HK-2 (cell line): Measurements from ENCODE around the gene LEF1.

Source experiments
- DNase-seq: peaks from one replicate; pipeline ENCODE4 v3.0.0-alpha.2; 2018; ENCODE audit not compliant: unreplicated experiment

The LEF1 gene

DNA sequence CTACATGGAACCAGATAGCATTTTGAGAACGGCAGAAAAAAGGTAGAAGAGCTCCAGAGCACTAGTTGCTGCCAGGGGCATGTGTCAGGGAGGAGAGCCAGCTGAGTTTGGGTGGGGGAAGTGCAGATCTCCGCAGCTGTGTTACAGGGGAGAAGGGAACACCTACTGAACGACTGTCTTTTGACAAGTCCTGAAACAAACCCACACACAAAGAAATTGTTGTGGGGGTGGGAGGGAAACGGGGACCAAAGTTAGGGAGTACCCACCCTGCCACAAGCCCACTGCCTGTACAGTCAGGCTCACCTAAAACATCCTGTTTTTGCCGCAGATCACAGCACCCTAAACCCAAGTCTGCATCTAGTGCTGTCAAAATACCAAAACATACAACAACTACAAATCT, 55.5 kb downstream of the LEF1 start:
- DNase-seq, result no peak

DNA sequence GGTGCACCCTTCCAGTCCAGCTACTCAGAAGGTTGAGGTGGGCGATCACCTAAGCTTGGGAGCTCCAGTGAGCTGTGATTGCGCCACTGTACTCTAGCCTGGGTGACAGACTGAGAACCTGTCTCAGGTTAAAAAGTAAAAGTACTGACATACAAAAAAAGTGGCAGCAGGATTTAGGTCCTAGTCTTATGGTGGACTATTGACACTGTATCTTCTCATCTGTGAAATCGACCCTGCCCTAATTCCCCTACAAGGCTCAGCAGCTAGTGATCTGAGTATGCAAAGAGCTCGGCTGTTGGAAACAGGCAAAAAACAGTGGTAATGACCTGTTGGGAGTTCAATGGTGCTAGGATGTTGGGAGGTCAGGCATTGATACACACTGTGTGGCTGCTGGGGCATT, 57.0 kb downstream of the LEF1 start:
- DNase-seq, result no peak

DNA sequence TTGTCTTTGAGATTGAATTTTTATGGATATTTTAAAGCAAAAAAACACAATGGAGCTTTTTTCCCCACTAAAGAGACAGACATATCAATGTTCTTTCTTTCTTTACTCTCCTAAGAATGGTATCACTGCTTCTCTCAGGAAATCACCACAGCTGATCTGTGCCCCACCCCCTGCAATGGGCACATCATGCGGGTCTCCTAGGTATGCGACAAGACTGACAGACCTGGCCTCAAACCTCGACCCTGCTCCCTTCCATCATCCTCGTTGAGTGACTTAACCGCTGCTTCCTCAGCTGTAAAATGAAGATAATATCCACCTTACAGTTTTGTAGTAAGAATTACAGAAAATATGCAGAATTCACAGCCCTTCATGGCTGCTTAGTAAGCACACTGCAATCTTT, 58.3 kb downstream of the LEF1 start:
- DNase-seq, result no peak

DNA sequence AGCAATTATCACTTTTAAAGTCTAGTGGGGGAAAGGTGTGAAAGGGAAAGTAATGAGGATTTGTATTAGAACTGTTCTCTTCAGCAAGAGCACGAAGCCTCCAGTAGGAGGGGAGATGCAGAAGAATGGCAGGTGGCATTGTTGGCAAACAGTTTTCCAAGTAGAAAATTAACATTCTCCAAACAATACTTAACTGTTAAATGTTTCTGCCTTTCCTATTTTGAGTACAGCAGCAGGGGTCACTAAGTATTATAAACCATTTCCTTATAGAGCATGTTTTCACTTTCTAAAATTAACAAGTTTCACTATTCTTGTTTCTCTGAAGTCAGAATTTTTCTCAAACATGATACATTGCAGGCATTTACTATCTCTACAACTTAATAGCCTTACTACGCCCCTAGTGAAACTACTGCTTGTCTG, 58.7 kb downstream of the LEF1 start:
- no peak for DNase-seq

DNA sequence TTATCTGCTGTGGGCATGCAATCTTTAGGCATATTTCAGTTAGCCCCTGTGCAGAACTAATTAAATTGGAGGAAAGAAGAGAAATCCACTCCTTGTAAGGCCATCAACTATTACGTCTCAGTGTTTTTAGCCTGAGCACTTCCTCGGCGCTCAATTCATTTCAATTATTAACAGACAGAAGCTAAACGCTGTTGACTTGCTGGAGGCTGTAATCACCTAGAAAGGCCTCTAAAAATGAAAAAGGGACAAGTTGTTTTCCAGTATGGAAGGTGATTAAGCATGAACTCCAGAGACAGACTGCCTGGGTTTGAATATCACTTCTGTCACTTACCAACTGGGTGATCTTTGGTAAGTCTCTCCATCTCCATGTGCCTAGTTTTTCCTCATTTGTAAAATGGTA, 59.6 kb downstream of the LEF1 start:
- no peak for DNase-seq

DNA sequence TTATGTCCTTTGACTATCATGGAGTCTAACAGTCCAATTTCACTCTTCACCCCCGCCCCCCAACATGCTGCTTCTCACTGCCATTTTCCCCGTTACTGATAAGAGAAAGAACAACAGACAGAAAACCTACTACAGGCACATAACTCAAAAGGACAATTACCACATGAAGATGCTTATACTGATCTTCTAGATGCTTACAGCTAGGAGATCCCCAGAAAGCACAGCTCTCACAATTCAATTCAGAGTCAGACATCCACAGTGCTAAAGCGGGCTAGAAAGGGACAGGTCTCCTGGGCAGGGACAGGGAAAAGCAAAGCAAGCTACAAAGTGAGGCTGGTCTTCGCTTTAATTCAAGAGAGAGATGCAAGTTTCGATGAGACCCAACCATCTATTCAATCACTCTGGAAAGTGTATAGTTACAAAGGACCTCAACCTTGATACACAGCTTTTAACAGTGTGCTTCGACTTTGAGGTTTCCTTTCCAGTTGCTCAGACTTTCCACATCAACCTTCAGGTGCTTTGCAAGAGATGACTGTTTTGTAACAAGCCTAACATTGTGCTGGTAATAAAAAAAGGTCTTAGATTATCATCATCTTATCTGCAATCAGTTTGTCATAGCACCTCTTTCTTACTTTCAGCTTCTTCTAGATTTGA, 60.9 kb downstream of the LEF1 start:
- DNase-seq, result no peak

DNA sequence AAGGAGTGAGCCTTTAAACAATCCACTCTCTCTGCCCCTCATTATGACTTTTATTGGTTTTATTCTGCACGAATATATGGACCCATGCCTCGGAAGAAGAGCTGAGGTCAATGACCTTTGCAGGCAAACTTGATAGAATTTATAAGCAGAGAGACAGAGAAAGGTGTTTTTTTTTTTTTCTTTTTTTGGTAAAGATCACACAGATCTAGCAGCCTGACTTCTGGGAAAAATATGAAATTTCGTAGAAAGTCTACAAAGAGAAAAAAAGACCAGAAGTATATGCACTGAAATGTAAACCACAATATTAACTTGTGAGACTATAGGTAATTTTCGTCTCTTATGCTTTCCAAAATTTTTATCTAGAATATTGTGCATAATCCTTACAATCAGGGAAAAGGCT, 61.6 kb downstream of the LEF1 start:
- DNase-seq, result no peak

DNA sequence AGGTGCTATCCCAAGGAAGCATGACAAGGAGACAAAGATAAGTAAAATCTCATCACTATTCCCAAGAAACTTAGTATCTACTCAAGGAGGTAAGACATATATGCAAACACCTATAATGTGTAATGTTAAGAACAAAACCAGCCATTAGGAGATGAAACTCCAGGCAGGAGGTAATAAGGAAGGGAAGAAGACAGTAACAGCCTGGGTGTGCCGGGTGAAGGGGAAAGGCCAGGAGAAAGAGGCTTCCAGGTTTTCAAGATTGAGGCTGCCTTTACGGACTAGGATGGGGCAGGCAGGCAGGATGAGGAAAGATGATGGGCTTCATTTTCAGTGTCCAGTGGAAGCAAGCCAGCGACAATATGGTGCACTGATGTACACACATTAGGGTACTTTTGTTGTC, 62.5 kb downstream of the LEF1 start:
- no peak for DNase-seq

DNA sequence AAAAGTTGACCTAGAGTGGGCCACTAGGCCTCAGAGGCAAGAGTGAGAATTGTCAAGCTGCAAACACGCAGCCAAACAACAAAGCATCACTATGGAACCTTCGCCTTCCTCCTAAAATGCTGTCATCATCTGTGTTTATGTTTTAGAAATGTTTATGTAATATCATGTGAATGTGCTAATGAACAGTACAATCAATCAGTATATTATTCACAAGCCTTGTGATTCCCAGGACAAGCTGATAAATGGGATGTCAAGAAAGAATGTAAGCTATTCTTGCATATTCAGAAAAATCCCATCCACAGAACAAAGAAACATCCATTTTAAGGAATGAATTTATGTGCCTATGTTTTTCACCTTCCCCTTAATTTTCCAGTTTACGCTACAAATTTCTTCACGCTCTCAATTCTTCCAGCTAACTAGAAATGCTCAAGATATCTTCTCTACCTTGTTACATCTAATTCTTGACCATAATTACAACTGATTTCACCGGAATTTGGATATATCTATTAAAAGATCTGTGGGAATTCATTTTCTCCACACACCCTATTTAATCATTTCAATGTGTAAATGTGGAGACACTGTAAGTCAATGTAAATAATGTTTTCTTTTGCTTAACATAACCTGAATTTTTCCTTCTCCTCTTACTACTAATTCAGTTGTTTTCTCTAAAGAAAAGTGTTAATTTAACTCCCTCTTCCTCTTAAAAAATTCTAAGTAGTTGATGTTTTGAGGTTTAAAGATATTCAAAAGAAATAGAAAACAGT, 65.5 kb downstream of the LEF1 start:
- DNase-seq, result no peak

DNA sequence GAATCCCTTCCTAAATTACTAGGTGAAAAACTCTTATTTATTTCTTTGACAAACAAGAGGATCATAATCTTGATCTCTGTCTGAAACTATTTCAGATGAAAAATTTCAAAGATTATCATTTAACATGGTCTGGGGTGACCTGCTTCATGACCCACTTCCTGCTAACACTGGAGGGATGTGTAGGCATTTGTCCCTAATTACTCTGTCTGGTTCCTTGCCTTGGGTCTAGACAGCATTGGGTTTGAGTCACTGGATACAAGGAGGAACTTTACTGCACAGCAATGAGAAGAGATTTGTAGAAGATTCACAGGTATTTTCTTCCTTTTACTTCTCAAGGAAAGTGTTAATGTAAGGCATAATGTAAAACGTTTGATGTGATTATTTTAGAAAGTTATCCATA, 67.9 kb downstream of the LEF1 start:
- no peak for DNase-seq

DNA sequence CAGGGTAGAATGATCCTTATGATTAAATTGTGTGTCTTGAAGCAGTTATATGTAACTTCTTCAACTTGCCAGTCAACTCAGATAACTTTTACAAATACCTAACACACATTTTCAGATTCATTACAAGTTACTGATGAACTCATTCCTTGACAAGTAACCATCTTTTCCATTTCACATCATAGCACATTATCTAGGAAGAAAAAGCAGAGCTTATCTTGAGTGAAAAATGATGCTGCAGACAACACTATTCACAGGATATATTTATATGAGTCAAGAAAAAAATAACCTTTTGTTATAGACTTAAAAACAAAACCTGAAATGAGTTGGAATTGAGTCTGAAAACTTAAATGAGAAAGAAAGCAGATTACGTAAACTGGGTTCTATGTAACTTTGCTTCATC, 68.9 kb downstream of the LEF1 start:
- DNase-seq, result no peak

DNA sequence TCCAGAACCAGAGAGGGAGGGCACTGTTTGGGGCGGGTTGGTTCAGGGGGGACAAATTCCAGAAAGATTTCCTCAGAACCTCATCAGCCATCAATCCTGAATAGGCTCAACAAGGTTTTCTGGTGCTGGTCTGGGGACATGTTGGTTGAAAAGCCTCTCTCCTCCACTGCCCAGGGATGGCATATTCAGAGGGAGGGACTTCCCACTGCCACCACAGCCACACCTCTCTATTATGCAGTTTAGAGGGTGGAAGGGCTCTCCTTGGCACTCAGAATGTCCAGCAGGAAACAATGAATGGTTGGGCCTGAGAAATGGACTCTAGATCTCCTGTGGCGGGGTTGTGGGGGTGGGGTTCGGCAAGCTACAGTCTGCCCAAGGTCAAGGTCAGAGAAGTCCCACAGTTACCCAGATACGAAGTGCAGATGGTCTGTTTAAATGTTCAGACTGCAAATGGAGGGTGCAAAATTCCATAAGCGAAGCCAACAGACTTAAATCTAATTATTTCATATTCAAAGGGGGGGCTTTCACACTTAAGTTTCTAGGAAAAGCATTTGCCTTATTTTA, 70.7 kb downstream of the LEF1 start:
- DNase-seq, result no peak

DNA sequence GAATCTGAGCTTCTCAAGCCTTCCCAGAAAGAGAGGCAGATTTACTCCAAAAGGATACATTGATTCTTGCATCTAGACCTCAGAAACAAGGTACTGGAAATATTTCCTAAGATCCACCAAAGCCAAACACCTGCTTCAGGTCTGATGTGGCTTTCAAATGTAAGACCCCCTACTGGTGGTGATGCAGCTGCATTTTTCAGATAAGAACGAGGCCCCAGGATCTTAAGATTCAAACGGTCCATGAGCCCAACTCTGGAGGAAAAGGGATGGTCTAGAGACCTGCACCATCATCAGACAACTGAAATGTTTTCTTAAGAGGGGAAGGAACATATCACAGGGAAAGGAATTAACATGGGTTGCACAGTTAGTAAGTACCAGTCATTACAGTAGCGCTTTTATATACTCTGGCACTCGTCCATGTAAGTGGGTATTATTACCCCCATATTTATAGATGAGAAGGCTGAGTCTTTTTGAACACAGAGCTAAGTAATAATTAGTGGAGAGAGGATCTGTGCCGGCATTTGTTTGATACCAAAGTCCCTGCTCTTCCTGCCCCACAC, 73.7 kb downstream of the LEF1 start:
- no peak for DNase-seq

DNA sequence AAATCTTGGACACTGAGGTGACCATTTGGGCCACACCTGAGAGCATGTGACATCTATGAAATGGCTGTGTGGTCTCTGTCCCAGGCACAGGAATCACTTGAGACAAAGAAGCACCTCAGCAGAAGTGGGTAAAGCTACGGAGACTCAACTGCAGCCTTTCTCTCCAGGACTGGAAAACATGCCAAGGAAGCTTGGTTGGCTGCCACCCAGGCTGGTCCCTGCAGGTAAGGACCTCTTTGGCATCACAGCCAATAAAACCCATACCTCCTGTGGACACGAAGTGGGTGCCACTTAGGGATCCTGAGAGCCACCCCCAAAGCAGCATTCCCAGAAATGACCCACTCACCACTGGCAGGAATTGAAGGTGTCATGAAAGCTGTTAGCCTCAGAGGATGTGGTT, 74.6 kb downstream of the LEF1 start:
- DNase-seq, result no peak

DNA sequence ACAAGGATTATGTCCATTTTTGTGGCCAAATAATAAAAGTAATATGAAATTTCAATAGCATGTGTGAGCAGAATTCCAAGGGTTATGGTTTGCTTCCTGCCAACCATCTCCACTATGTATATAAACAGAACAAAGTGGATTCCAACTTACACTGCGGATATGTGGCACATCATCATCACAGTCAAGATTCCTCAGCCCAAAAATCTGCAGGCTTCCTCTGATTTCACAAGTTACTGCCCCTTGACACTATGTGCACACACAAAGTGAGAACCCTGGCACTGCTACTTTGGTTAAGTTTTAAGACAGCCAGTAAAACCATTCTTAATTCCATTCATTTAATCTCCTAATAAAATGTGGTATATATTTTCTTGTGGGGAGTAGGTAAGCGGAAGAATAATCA, 76.4 kb downstream of the LEF1 start:
- no peak for DNase-seq

DNA sequence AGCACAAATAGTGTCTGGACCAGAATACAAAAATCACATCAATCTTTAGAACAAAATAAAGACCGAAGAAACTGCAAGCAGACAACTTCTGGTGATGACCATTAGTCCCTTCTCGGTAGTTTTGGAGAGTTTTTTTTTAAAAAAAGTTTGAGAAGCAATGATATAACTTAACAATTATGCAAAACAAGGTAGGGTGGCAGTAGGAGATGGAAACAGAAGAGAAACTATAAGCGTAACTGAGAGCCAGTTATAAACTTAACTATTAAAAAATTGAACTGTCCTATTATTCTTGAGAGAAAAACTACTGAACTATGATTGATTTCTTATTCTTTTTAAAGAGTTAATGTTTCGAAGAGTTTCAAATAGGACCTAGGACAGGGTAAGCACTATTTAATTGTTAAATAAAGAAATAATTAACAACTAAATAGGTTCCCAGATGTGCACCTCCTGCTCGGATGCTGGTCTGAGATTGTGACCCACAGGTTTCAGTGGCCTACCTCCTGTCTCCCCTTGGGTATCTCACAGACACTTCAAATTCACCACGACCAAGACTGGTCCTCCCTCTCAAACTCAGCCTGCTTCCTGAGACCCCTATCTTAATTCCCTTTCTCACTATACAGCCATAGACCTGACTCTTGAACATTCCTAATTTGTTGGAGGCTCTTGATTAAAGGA, 81.3 kb downstream of the LEF1 start:
- no peak for DNase-seq

DNA sequence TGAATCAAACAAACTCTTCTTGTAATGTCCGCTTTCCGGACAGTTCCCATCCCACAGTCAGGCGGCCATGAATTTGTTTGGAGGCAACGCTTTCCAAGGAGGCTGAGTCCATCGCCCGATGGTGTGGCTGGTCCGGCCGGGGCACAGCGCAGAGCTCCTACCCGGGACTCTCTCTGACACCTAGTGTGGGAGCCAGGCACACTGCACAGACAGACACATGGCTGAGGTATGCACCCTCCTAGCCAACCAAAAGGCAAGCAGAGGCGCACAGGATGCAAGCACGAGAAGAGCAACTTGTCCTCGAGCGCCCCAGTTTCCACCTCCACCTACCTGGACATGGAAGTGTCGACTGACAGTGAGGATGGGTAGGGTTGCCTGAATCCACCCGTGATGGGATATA, 87.5 kb downstream of the LEF1 start:
- DNase-seq, result no peak

DNA sequence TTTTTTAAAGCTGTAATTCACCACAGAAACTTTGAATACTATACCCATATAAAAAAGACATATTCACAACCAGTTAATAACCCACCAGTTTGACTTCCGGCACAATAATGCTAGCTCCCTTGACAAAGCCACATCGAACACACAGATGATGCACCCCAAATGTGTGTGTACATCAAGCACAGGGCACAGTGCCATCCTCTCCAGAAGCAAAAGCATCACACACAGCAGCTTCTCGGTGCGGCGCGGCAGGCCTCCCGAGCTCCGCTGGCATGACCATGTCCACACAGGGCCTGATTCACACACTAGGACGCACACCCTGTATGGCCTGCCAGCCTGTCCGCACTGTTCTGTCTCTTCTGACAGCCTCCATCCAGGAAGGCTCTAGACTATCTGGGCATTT, 88.0 kb downstream of the LEF1 start:
- no peak for DNase-seq

DNA sequence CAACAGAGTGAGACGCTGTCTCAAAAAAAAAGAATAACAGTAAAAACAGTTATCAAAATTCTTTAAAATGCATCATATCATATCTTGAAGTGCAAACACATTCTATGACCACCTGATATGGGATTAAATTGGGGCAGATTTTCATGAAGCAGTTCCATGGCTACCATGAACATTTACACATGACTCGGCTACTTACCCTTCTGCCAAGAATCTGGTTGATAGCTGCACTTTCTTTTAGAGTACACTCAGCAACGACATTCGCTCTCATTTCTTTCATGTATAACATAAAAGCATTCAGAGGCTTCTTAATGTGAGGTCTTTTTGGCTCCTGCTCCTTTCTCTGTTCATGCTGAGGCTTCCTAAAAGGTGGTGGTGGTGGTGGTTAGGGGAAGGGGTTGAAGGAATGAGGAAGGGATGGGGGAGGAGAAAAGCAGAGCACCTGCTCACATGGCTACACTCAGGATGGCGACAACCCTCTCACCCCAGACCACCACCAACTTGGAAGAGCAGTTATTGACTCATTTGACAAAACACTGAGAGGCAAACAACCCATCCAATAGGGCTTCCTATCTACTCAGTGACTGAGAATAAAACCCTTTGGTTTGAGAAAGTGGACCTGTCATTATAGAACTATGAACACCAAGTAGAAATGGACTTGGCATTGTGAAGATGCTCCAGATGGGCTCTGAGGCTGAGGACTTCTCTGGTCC, 90.6 kb downstream of the LEF1 start:
- DNase-seq, result no peak

DNA sequence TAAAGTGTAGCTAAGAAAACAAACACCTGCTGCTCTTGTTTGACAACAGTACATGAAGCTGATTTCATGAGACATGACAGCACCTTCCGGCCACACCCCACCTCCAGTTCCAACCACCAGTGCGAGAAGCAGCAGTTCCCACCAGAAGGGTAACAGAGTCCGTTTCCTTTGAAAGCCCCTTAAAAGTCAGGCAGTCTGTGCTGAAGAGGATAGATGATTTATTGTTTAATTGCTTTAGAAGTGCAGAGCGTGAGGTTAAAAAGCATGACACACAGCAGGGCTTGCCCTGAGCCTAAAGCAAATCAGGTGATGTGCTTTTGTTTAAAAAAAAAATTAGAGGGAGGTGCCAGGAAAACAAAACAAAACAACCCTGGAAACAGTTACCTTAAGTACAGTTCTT, 96.4 kb downstream of the LEF1 start:
- no peak for DNase-seq

DNA sequence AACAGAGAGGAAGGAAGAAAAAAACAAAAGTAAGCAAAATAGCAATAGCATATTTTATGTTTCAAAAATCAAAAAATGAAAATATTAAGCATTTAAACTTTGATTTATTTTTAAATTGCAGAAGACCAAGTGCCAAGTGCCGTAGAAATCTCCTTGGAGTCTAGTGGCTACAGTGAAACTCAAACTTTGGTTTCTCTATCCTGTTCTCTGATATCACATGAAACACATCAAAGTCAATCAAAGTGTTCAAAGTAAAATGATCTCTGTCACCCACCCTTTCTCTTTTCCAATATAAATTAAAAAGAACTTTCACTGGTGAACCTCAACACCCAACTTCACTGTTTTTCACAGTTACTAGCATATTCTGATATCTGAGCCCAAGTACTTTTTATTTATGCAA, 98.0 kb downstream of the LEF1 start:
- no peak for DNase-seq

DNA sequence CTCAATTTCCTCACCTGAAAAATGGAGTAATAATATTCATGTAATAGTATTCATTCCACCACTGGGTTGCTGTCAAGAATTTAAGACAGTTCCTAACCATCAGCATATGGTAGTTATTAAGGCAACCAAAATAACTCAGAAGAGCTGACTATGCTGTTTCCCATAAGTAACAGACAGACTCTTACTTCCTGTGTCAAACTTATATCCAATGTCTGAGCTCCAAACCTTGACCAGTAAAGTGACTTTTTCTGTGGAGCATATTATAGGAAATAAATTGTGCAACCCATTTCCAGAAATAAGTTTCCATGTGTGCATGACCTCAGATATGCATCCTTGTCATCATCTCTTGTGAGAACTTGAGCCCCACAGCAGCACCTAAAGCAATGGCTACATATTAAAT, 100.3 kb downstream of the LEF1 start:
- no peak for DNase-seq
